Aorta (tissue), 5 donors: ENCODE measurements around the gene ANKRA2. TPM values are rescaled to one million over a fixed set of nuclear protein-coding genes. Genes with fewer than 3 reads are reported as not detected.

Experiments used
- ATAC-seq: fragments of 200-7000 bp; cut with Tn5 transposase; one replicate; pipeline ENCODE4 v1.9.1; 2022; ENCODE audit warnings: moderate library complexity; ENCODE audit not compliant: low FRiP score
- DNase-seq, 2 donors: peaks; one replicate each; pipeline ENCODE4 v3.0.0-alpha.2; 2020
- H3K27ac ChIP-seq, 2 donors: one replicate each; pipeline ENCODE4 v1.5.1; 2013; ENCODE audit warnings: low read length in 2 of 2, mild to moderate bottlenecking in 2 of 2, moderate library complexity in 2 of 2, control low read depth in 1 of 2, inconsistent platforms in 1 of 2, low read depth in 1 of 2
- H3K27me3 ChIP-seq, 2 donors: one replicate each; pipeline ENCODE4 v1.6.1; 2013; ENCODE audit warnings: control low read depth in 1 of 2, low read length in 1 of 2, mild to moderate bottlenecking in 1 of 2, moderate library complexity in 1 of 2; ENCODE audit not compliant: insufficient read depth in 2 of 2, control insufficient read depth in 1 of 2
- H3K36me3 ChIP-seq, 2 donors: one replicate each; pipeline ENCODE4 v1.6.1; 2013; ENCODE audit warnings: control low read depth in 1 of 2, low read length in 1 of 2, mild to moderate bottlenecking in 1 of 2; ENCODE audit not compliant: insufficient read depth in 2 of 2, control insufficient read depth in 1 of 2
- H3K4me1 ChIP-seq, 2 donors: one replicate each; pipeline ENCODE4 v1.6.1; 2013; ENCODE audit warnings: low read length in 2 of 2, control low read depth in 1 of 2, mild to moderate bottlenecking in 1 of 2, moderate library complexity in 1 of 2; ENCODE audit not compliant: insufficient read depth in 2 of 2, control insufficient read depth in 1 of 2
- H3K4me3 ChIP-seq, 2 donors: one replicate each; pipeline ENCODE4 v1.5.1; 2013; ENCODE audit warnings: low read length in 2 of 2, control low read depth in 1 of 2, mild to moderate bottlenecking in 1 of 2
- H3K9me3 ChIP-seq: one replicate; pipeline ENCODE4 v1.6.1; 2013; ENCODE audit warnings: mild to moderate bottlenecking, low read length; ENCODE audit not compliant: control insufficient read depth
- WGBS, 2 donors: extraction: QIAGEN DNeasy Blood & Tissue Kit; methylation state at CpG; one replicate each; pipeline ENCODE4 v1.1.7; 2013; 5-methylcytosine and 5-hydroxymethylcytosine counted together
- intact Hi-C, 2 donors: fragments of 100-400 bp; cut with DNase I; formaldehyde crosslinking; loops; one replicate each; pipeline versions ENCODE4 v1.14.2 to v1.15.0; 2022
- long read RNA-seq, 2 donors: library from polyadenylated mRNA; unstranded; transcript quantifications; one replicate each; pipeline ENCODE4 v2.0.0, GENCODE V29; 2020 to 2021
- polyA plus RNA-seq, 2 donors: library from polyadenylated mRNA; stranded (reverse); fragments of 200-250 nt; gene quantifications; one replicate each; pipeline ENCODE4 v1.2.3, GENCODE V29; 2013
- total RNA-seq, 2 donors: library from RNA; stranded (reverse); fragmentation: NEBNext Ultra II Directional; extraction: Animal tissue kit (Norgen Biotek cat#: 25700); gene quantifications; one replicate each; pipeline ENCODE4 v1.2.1, GENCODE V29; 2021
- donor health status: healthy with polysubstance abuse.
- donor health status: Bipolar disorder and iron deficiency.
- donor health status: DM: no; HTN: no; CAD: no.
- donor health status: DM: no; HTN: no; CAD: no.
- donor health status: DM: yes; HTN: yes; CAD: no.

The ANKRA2 gene
- 10 to 100 TPM; 19.5 to 26.4 TPM for total RNA-seq
- polyA plus RNA-seq: 10 to 100 TPM; 21.8 to 29.9 TPM
- long read RNA-seq, donor 1, transcript ANKRA2-201 (9 exons, 2,063 nt): major isoform, 28 of 36 reads
- long read RNA-seq, donor 1, partial matches to known transcripts: 1 of 36 reads
- long read RNA-seq, donor 1, other reads (novel, unspliced or antisense): 6 of 36 reads
- long read RNA-seq, donor 2, transcript ANKRA2-201 (9 exons, 2,063 nt): major isoform, 6 of 18 reads
- long read RNA-seq, donor 2, partial matches to known transcripts: 4 of 18 reads
- long read RNA-seq, donor 2, other reads (novel, unspliced or antisense): 6 of 18 reads

DNA sequence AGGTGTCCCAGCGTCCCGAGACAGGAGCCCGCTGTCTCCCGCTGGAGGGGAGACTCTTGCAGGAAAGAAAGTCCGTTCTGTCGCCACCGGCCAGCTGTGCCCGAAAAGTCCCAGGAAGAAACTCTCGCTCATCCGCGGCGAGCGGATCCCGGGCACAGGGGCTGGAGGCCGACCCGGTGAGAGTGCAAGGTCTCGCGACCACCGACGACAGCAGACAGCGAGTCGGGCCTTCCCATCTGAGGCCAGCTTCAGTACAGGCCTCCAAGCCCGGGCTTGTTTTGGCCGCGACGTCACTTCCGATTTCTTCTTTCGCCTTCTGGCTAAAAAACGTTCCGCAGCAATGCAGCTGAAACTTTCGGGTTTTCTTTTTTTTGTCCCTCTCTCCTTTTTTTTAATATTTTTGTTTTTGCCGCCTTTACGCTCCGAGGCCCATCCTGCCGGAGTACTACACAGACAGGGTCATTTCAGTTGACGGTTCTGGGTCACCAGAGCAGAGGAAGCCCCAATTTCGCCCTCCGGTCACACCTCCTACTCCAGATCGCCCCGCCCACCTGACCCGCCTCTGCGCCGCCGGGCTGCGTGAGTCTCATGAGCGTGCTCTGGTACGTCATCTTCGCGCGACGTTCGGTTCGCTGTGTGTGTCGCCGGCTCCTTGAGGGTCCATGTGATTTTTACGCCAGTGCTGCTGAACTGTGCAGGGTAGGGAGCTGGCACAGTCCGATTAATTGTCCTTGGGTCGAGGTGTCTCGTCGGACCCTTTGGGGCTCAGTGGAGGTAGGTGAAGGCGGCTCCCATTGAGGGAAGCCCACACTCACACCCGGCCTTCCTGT lies at the start of gene ANKRA2, which contains the start of gene UTP15:
Gene ANKRA2, minus strand, starts transcription at position 501 of the 830 bp plus-strand sequence. CDS start 2,758 bp downstream, outside the sequence.
Gene UTP15, plus strand, starts transcription at position 605 of the 830 bp plus-strand sequence. CDS start 1,602 bp downstream, outside the sequence.
- peak; percentile 100 for ATAC-seq
- H3K36me3 ChIP-seq: peaks cover 0 to 2% of the 10 kb centered on the region in 2 donors
- H3K27me3 ChIP-seq: no peaks in the 10 kb centered on the region
- no peaks in the 10 kb centered on the region for H3K9me3 ChIP-seq
- peak; percentile 100 for DNase-seq
- peak within 1 kb of the TSS; percentile 69 to 94 for H3K4me3 ChIP-seq
- H3K4me1 ChIP-seq: peaks cover 0 to 2% of the 10 kb centered on the region in 2 donors
- intact Hi-C loops: no loop called here
- 0% methylated on average over 62 of the region's 62 CpGs for WGBS, 2 donors
- H3K27ac ChIP-seq: peak within 1 kb of the TSS; percentile 78 to 85

- Histone ChIP-seq H3K27ac (no peak overlapping the region), H3K36me3 (no peaks in the 10 kb centered on the region), H3K4me3 (no peak overlapping the region), H3K27me3 (no peaks in the 10 kb centered on the region), H3K9me3 (no peaks in the 10 kb centered on the region), H3K4me1 (peaks cover 0 to 2% of the 10 kb centered on the region in 2 donors)
- intact Hi-C loops: no loop called here
- 88% methylated on average over 2 of the region's 2 CpGs for WGBS, 2 donors
- ATAC-seq (no peak), DNase-seq (no peak)
Measured at GRCh38 chr5:73615085-73615484, 49.6 kb upstream of the ANKRA2 start.

- Histone ChIP-seq H3K27ac (no peak overlapping the region), H3K9me3 (no peaks in the 10 kb centered on the region), H3K36me3 (no peaks in the 10 kb centered on the region), H3K27me3 (no peaks in the 10 kb centered on the region), H3K4me1 (peaks cover 0 to 2% of the 10 kb centered on the region in 2 donors), H3K4me3 (no peak overlapping the region)
- ATAC-seq (no peak), DNase-seq (no peak)
- 34 to 38% methylated on average over 3 of the region's 3 CpGs for WGBS, 2 donors
- intact Hi-C loops: no loop called here
Measured at GRCh38 chr5:73612799-73613198, 47.4 kb upstream of the ANKRA2 start.

- intact Hi-C loops: no loop called here
Measured at GRCh38 chr5:73607228-73607627, 41.8 kb upstream of the ANKRA2 start.

DNA sequence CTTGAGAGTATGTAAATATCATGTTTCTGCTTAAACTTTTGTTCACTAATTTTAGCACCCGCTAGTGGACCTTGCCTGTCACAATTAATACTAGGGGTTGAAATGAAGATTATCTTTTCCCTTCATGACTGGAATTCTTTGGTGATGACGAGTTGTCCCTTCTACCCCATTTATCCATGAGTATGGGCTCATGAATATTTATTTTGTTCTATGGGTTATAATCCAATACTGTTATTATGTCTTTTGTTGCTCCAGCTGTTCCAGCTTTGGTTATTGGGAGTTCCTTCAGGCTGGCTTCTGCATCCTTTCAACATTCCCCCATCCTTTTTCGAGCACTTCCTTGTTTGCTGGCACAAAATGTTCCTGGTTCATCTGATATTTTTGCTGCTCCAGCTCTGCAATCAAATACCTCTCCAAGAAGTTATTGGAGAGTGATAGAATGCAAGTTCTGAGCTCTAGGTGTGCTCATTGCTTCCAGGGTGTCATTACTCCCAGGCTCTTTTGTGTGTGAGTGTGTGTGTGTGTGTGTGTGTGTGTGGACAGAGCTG lies 40.8 kb upstream of the ANKRA2 start:
- 62 to 65% methylated on average over 3 of the region's 3 CpGs for WGBS, 2 donors
- Histone ChIP-seq H3K36me3 (no peaks in the 10 kb centered on the region), H3K4me1 (no peaks in the 10 kb centered on the region), H3K9me3 (no peaks in the 10 kb centered on the region), H3K27ac (no peak overlapping the region), H3K4me3 (no peak overlapping the region), H3K27me3 (no peaks in the 10 kb centered on the region)
- DNase-seq (no peak), ATAC-seq (no peak)
- intact Hi-C loops: no loop called here

More at GRCh38 chr5:73607228-73607627, 41.8 kb upstream of the ANKRA2 start:
- Histone ChIP-seq H3K27ac (no peak overlapping the region), H3K4me1 (no peaks in the 10 kb centered on the region), H3K27me3 (no peaks in the 10 kb centered on the region), H3K4me3 (no peak overlapping the region), H3K9me3 (no peaks in the 10 kb centered on the region), H3K36me3 (no peaks in the 10 kb centered on the region)
- ATAC-seq (no peak), DNase-seq (no peak)

DNA sequence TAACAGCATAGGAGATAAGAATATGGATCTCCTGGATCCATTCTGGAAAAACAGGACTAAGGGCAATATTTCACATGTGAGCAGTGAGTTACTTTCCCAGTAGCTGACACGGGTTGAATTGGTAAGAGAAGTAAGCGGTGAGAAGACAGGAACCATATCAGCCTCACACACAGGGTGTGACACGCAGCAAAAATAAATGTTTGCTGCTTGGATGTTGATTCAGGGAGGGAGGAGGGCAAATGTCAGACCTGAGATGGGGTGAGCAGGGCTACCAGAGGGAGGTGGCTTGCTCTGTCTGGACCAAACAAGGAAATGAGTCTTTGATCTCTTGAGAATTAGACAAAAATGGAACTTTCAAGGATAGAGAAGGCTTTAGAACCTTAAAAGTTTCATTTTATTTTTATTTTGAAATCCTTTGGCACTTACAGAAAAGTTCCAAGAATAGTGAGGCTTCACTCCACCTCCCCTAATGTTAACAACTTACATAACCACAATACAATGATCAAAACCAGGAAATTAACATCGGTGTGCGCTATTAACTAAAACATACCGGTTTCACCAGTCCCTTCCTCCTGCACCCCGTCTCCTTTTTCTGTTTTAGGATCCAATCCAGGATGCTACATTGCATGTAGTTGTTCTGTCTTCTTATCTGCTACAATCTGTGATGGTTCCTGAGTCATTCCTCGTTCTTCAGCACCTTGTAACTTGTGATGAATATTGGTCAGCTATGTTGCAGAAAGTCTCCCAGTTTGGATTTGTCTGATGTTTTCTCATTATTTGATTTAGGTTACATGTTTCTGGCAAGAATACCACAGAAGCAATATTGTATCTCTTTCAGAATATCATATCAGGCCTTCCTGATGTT lies 40.0 kb upstream of the ANKRA2 start:
- no peaks in the 10 kb centered on the region for H3K9me3 ChIP-seq
- no peak overlapping the region for H3K4me3 ChIP-seq
- no peak overlapping the region for H3K27ac ChIP-seq
- no peaks in the 10 kb centered on the region for H3K36me3 ChIP-seq
- no peaks in the 10 kb centered on the region for H3K4me1 ChIP-seq
- ATAC-seq (no peak), DNase-seq (no peak)
- 57 to 68% methylated on average over 8 of the region's 8 CpGs for WGBS, 2 donors
- no peaks in the 10 kb centered on the region for H3K27me3 ChIP-seq
- intact Hi-C loops: no loop called here

- WGBS, 2 donors: 83 to 90% methylated on average over 5 of the region's 5 CpGs
- no peaks in the 10 kb centered on the region for H3K4me1 ChIP-seq
- no peaks in the 10 kb centered on the region for H3K36me3 ChIP-seq
- no peak for DNase-seq
- intact Hi-C loops: no loop called here
- H3K27ac ChIP-seq: no peak overlapping the region
- no peaks in the 10 kb centered on the region for H3K9me3 ChIP-seq
- no peak for ATAC-seq
- H3K27me3 ChIP-seq: no peaks in the 10 kb centered on the region
- H3K4me3 ChIP-seq: no peak overlapping the region
Measured at GRCh38 chr5:73603998-73604397, 38.6 kb upstream of the ANKRA2 start.

DNA sequence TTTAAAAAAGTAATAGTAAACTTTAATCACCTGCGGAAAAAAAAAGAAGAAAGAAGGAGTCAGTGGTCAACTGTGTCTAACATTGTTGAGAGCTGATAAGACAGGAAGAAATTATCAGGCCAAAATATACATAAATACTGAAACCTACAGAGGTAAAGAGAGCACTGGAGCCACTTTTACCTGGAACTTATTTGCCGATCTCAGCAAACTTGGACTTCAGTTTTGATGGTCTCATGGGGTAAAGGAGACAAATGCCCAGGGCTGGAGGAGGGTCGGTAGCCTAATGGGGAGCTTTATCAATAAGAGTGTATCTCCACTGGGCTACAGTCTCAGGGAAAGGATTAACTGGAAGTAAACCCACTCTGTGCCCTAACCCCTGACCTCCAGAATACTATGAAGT lies 33.9 kb upstream of the ANKRA2 start:
- Histone ChIP-seq H3K36me3 (no peaks in the 10 kb centered on the region), H3K27me3 (no peaks in the 10 kb centered on the region), H3K4me1 (no peaks in the 10 kb centered on the region), H3K27ac (no peak overlapping the region), H3K4me3 (no peak overlapping the region), H3K9me3 (no peaks in the 10 kb centered on the region)
- DNase-seq (no peak), ATAC-seq (no peak)
- WGBS, 2 donors: 75 to 85% methylated on average over 3 of the region's 3 CpGs
- intact Hi-C loops: loop anchor here in 1 of 2 donors (10.0 kb wide), 1 partner anchor 1055 kb away; no protein-coding TSS in a partner anchor
